GM04503 (cell line): ENCODE measurements around the gene ARL5A.
"Not testable (repeated sequence)": the region's sequence is repeated elsewhere in the genome, so short reads cannot be mapped to it uniquely, and the experiment has no call there.

Experiments
- DNase-seq: peaks from one replicate; pipeline ENCODE4 v3.0.0-alpha.2; 2012; ENCODE audit warnings: low read depth

ARL5A gene, protein sequence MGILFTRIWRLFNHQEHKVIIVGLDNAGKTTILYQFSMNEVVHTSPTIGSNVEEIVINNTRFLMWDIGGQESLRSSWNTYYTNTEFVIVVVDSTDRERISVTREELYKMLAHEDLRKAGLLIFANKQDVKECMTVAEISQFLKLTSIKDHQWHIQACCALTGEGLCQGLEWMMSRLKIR

DNA sequence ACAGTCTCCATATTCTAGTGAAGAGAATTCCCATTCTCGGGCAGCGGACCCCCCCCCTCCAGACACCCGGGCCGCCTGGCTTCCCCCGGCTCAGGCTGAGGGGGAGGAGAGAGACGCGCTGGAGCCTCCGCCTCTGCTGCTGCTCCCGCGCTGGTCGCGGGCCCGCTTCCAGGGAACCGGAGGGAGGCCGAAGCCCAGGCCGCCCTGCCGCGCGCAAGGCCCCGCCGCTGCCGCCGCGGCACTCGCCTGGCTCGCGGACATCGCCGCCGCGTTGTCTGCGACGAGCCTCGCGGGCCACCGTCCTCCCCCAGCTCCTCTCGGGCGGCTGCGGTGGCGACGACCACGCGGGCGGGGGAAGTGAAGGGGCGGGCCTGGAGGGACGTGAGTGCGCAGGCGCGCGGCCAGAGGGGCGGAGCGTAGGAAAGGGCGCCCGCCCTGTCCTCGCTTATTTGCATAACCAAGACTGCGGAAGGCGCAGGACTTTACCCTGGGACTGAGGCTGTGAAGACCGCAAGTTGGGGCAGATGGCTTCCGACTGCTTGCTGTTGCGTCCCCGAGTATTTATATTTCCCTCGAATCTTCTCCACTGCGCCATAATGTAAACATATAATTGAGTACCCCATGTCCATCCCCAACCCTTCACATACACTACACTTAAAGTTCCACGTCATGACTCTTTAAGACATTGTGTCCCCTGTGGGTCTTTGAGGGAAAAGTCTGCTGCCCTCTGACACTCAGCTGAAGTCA lies at the start of gene ARL5A:
Gene ARL5A, minus strand, starts transcription at position 279 of the 747 bp plus-strand sequence. Its CDS starts 245 bp downstream, at position 34.
- DNase-seq: peak; percentile 57

DNA sequence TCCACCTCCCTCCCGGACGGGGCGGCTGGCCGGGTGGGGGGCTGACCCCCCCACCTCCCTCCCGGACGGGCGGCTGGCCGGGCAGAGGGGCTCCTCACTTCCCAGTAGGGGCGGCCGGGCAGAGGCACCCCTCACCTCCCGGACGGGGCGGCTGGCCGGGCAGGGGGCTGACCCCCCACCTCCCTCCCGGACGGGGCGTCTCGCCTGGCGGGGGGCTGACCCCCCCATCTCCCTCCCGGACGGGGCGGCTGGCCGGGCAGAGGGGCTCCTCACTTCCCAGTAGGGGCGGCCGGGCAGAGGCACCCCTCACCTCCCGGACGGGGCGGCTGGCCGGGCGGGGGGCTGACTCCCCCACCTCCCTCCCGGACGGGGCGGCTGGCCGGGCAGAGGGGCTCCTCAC lies 47.4 kb upstream of the ARL5A start:
- DNase-seq: not testable (repeated sequence)

DNA sequence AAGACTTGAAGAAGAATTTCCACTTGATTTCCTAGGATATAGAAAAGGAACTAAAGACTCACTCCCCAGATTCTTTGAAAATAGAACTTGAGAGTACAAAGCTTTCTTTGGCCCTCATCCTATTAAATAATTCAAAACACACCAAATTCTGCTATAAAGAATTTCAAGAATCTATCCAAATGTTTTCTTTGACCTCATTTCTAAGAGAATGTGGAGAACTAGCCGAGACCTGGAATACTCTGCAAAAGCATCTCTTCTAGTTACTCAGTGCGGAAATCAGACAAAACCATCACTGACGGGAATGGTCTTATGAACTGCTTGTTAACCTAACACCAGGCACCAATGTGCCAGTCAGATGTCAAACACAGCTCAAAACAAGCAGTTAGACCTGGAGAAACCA lies 44.2 kb upstream of the ARL5A start:
- DNase-seq: no peak

DNA sequence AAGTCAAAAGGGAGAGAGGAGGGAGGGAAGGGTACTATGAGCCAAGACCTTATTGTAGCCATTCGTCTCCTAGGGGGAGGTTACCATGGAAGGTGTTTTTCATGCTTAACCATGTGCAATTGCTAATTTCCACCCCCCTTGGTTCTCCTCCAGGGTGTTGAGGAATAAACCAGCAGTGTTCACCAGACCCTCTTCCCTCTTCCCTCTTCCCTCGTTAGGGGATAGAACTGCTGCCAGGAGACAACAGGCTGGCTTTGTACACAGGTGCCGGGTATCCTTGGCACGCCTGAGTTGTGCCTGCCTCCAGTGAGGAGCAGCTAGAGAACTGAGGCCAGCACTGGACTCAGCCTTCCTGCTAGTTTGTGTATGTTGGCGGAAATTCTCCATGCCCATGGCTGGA lies 41.1 kb upstream of the ARL5A start:
- no peak for DNase-seq

DNA sequence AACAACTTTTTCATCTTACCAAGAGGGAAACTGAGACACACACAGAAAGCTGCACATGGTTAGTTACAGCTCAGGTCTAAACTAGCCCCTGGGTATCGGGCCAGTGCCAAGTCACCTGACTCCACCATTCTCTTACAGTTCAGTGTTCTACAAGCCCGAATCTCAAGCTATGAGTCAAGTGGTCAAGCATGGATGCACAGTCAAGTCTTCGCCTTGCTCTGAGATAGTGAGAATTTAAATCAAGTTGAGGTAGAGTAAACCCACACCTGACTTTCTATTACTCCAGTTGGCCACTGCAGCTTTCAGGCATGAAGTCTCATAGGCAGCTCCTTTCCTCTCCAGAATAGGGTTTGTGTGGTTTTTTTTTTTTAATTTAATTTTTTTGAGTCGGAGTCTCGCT lies 34.5 kb upstream of the ARL5A start:
- no peak for DNase-seq

DNA sequence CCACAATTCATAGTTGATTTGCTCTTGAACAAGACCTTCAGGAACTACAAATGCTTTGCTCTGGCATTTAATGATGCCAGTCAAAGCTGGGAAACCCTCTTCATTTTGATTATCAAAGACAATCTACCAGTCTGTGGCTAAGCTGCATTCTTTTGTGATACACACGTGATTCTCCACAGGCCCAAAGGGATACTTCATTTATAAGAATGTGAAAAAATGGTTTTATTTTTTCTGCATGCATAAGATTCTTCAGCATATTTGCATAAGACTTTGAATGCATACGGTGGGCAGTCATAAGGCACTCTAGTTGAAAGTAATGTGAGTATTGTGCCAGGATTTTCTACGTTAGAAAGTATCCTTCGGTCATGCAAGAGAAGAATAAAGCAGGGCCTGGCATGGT lies 33.0 kb upstream of the ARL5A start:
- DNase-seq: no peak

DNA sequence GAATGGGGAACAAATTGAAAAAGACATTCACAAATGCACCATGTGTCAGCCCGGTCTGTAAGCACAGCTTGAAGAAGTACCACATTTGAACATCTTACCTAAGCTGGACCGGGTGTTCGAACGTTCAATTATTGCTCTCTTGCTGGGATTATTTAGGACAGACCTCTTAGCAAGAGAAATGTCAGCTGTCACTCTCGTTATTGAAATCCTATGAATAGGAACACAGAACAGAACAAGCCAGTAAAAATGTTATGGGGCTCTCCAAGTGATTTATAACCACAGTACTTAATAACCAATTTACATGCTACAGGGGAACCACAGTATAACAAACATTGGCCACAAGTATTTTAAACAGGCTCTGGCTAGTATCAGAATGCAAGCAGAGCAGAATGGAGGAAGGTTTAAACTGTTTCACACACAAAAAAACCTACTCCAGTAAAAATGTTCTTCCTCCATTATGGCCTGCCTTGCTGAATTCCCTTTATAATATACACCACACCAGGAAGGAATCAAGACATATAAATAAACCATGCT lies 32.5 kb upstream of the ARL5A start:
- peak; percentile 34 for DNase-seq

DNA sequence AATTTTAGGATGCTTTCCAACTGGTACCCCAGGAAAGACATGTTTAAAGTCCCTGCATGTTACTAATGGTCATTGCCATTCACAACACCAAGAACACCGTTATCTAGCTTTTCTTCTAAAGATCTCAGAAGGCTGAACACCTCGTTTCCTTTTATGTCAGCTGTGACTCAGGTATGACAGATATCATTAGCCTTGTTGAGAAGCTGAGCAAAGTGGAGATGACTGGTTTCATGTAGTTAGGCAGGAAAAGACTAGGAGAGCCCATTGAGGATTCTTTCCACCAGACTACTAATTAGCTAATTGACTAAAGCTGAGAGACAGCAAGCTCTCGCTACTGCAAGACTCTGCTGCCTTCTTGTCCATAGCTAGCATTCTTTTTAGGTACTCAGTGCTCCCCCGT lies 32.0 kb upstream of the ARL5A start:
- DNase-seq: no peak

DNA sequence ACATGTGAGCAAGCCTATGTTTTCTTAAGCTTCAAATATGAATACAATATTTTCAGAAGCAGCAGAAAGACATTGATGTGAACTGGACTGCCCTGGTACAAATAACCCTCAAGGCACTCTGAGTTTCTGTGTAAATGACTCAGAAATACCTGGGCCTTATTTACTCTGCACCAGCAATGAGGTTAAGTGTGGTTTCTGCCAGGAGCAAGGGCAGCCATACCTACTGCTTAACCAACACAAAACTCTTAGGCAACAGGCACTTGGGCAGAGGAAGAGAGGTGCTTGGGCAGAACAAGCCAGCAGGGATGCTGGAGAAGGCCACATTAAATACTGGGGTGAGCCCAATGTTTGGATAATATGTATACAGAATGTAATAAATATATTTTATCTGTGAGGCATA lies 29.4 kb upstream of the ARL5A start:
- no peak for DNase-seq

DNA sequence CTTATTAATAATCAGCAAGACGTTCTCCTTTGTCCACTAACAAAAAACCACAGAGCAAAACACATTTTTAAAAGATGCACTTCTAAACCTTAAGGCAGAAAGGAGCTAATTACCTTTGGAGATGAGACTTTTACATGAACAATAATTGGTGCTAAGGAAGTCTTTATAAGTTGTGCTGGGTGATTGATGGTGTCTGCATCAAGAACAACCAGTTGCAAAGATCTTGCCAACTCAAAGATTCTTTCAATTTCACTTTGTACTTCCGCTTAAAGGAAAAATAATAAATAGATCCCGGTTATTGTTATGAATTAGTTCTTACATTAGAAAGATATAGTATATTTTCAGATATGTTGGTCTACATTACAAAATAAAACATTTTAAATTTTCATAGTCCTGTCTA lies 26.9 kb upstream of the ARL5A start:
- no peak for DNase-seq

DNA sequence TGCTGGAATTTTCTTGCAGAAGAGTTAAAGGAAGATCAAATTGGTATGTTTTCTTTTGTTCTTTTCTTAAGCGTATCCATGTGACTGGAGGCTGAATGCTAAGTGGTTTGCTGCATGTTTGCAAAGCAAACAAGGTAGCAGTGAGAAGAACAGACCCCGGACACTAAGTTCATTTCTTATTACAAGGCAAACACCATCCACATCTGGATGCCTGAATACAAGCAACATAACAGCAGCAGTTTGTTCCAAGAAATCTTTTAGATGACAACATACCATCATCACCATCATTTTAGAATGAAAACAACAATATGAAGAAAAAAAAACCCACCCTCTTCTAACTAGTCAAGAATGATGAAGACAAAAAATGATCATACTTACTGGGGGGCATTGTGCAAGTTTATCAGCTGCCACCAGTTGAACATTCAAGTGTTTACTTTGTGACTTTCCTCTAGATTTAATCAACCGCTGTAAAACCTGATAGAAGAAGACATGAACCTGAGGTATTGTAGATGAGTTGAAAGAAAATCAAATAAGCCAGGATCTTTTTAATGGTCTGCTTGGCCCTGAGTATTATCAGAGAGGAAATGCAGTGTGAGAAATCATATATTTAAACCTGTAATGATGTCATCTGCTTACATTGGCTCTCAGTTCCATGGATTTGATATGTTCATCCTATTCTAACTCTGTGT lies 25.0 kb upstream of the ARL5A start:
- no peak for DNase-seq

DNA sequence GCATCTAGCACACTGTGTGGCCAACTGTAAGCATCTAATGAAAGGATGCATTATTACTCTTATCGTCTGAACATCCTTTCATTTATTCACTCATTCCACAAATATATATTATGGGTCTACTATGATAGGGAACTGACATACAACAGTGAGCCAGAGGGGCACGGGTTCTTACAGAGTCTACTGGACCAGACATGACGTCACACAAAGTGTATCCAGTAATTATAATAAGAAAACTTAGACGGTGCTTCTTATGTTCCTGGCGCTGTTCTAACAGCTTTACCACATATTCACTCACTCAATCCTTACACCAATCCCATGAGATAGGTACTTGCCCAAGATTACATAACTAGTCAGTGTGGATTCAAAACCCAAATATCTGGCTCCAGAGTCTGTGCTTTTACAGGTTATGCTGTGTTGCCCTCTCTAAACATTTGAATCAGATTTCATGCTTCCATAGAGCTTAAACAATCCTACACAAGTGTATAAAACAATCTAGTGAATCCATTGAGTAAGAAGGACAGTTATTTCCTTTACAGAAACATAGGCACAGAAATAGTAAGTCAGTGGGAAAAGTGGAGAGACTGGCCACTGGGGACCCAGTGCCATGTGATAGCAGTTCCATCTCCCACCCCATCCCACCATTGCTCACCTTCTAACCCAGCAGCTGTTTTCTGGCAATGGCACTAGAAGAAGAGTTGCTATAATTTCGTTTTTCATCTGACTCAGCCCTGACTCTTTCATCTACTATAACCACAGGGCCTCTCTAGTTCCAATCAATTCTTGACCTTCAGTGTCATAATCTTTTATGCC lies 24.2 kb upstream of the ARL5A start:
- DNase-seq: no peak

DNA sequence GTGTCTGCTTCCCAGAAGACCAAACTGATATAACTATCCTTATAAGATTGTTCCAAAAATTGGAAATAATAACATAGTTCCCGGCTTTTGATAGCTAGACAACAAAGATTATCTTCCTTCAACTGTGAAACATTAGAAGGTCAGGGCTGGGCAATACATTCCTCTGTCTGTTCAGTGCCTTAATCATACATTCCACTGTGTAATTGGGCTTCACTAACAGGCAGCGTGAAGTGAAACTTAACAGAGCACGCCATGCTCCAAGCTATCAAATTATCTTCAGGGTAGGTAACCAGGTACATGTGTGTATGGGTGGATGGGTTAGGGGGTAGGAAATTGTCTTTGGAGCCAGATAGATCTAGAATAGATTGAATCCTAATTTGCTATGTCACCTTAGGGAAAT lies 23.5 kb upstream of the ARL5A start:
- DNase-seq: no peak

DNA sequence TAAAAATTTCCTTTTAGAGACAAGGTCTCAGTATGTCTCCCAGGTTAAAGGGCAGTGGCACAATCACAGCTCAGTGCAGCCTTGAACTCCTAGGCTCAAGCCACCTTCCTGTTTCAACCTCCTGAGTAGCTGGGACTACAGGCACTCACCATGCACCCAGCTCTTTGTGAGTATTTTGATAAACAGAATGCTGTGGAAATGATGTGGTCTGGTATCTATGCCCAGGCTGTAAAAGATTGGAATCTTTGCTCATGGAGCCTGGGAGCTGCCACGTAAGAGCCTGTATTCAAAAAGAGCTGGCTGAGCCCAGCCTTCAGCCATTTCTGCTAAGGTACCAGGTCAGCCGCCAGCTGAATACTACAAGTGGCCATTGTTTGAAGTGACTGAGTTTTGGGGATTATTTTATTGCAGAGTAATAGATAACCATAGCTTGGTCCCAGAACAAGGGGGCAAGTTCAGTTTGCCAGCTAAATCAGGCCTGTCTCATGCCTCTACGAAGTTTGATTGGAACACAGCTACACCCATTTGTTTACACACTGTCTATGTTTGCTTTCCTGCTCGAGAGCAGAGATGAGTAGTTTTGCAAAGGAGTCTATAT lies 21.3 kb upstream of the ARL5A start:
- DNase-seq: no peak

DNA sequence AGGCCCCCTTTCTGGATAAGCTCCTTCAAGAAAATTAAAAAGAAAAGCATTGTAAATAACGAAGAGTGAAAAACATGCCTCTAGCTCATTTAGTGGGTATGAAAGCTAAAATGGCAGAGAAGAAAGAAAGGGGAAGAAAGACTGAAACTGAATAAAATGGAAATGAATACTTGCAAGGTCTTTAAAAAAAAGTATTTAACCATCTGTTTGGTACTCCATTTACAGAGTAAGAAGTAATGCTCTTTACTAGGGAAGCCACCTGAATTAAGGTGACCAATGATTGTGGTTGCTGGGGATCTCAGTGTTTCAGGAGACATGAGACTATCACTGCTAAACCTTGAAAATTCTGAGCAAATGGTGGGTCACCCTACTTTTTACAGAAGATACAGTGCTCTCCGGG lies 17.7 kb upstream of the ARL5A start:
- DNase-seq: no peak

DNA sequence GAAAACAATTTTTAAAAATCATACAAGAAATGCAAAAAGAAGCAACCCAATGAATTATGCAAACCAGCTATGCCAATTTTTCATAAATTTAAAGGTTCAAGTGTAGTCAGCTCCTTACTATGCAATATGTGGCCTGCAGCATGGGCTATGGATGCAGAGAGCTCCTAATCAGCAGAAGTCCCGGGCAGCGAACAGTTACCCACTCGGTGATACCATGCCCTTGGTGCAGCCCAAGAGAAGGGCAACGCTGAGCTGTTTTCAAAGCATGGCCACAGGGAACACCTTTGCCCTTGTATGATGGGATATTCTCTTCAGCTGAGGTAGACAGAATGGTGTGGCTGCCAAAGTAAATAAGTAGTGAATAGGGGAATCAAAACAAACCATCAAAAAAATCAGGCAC lies 17.3 kb upstream of the ARL5A start:
- no peak for DNase-seq

DNA sequence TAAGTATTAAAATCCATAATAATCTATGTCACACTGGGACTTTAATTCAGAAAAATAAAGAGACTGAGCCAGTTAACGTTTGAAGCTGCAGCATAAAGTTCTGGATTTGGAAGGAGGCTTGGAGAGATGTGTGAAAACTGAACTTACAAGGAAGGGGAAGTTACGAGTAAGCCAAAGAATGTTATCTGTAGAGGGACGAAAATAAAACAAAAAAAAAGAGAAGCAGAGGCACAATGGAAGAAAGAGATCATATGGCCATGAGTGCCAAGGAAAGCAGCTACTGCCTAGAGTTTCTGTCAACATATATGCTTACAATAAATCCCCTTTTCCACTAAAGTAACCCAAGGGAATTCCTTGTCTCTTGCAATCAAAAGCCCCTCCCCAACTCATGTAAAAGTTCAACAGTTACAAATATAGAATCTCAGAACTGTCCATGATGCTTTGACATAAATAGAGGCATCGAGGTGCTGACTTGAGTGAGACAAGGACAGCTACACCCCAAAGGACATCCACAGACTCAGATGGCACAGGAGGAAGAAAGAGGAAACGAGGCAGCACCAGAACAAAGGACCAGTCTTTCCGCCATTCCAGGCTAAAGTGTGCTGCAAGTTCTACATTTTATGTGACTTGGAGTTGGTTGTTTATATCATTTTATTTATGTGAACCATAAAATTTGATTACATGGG lies 16.1 kb upstream of the ARL5A start:
- DNase-seq: no peak

DNA sequence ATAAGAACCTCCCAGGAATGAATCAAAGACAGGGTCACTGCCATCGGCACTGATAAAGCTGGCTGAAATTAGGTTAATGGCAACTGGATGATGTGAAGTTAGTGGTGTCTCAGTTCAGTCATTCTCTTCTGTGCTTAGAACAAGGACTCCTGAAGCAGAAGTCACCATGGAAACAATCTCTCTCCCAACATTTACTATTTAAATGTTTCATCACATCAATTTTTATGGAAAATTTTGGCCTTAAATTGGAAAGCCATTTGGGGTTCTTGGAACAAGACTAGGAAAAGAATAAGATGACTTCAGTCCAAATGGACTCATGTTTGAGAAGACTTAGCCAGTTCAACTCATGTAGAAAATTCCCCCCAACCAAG lies 15.5 kb upstream of the ARL5A start:
- DNase-seq: no peak

DNA sequence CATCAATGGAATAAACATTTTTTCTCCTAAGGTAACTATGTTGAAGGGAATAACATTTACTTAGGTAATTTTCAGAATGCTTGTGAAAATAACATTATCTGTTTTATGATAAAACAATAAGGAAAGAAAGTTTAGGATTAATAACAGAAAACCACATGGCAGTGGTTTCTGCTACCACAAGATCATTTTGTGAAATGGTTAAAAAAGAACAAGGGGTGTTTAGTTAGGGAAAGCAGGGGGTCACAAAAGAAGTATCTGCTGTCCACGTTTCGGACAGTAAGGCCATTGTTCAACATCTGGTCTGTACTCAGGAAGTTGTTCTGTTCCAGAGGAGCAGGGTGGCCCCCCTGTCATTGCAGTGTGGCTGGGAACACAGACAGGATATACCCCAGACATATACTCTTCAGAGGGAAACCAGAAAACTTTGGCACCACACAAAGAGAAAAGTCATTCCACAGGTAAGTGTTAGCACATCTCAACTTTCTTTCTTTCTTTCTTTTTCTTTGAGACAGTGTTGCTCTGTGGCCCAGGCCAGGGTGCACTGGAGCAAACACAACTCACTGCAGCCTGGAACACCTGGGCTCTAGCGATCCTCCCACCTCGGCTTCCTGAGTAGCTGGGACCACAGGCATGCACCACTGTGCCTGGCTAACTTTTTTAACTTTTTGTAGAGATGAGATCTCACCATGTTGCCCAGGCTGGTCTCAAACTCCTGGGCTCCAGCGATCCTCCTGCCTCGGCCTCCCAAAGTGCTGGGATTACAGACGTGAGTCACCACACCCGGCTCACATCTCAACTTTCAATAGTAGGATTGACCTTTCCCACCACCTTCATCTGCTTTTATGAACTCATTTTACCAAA lies 14.8 kb upstream of the ARL5A start:
- no peak for DNase-seq

DNA sequence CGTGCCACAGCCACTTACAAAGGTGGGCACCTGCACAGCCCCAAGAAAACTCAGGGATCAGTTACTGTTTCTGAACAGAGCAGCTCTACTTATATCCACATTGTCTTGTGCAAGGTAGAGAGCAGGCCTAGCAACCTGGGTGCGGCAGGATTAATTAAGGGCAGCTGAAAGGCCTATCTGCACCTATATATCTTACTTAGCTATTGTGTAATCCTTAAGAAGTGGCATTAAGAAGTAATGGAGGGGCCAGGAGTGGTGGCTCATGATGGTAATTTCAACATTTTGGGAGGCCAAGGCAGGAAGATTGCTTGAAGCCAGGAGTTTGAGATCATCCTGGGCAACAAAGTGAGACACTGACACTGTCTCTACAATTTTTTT lies 12.8 kb upstream of the ARL5A start:
- no peak for DNase-seq
